Loucy (cell line): ENCODE data around the gene PSEN1.

Experiments
- H2AFZ ChIP-seq: fragments of 200-600 bp; sonication (generic); 2 replicates; pipeline ENCODE4 v1.6.0; 2016; ENCODE audit warnings: antibody characterized with exemption, mild to moderate bottlenecking, low read length, moderate library complexity
- H3F3A ChIP-seq: fragments of 200-600 bp; 2 replicates; pipeline ENCODE4 v1.6.0; 2016; ENCODE audit warnings: antibody characterized with exemption, low read depth, mild to moderate bottlenecking
- H3K27me3 ChIP-seq: fragments of 200-600 bp; sonication (generic); 2 replicates; pipeline ENCODE4 v1.6.1; 2014; ENCODE audit warnings: low read length, mild to moderate bottlenecking; ENCODE audit not compliant: insufficient read depth, poor library complexity, severe bottlenecking
- H3K36me3 ChIP-seq: fragments of 200-600 bp; sonication (generic); 2 replicates; pipeline ENCODE4 v1.6.1; 2016; ENCODE audit warnings: low read length; ENCODE audit not compliant: insufficient read depth
- H3K4me1 ChIP-seq: fragments of 200-600 bp; sonication (generic); 2 replicates; pipeline ENCODE4 v1.5.1; 2014; ENCODE audit warnings: low read length, mild to moderate bottlenecking; ENCODE audit not compliant: insufficient read depth, poor library complexity, severe bottlenecking
- H3K4me2 ChIP-seq: fragments of 200-600 bp; sonication (generic); 2 replicates; pipeline ENCODE4 v1.6.0; 2014; ENCODE audit warnings: antibody characterized with exemption, low read length, low read depth, mild to moderate bottlenecking; ENCODE audit not compliant: poor library complexity, severe bottlenecking
- H3K4me3 ChIP-seq: fragments of 200-600 bp; sonication (generic); 2 replicates; pipeline ENCODE4 v1.5.1; 2014; ENCODE audit warnings: low read length, mild to moderate bottlenecking, mixed read lengths; ENCODE audit not compliant: poor library complexity, severe bottlenecking
- H3K79me2 ChIP-seq: fragments of 200-600 bp; sonication (generic); 2 replicates; pipeline ENCODE4 v1.6.1; 2014; ENCODE audit warnings: low read length; ENCODE audit not compliant: insufficient read depth
- H3K9ac ChIP-seq: fragments of 200-600 bp; sonication (generic); 2 replicates; pipeline ENCODE4 v1.6.0; 2014; ENCODE audit warnings: mild to moderate bottlenecking, low read depth, low read length, moderate library complexity; ENCODE audit not compliant: poor library complexity, severe bottlenecking
- H3K9me2 ChIP-seq: fragments of 200-600 bp; sonication (generic); replicated peaks from 2 replicates; pipeline ENCODE4 v1.6.1; 2016; ENCODE audit warnings: low read depth, low read length, mixed read lengths
- H3K9me3 ChIP-seq: fragments of 200-600 bp; sonication (generic); 2 replicates; pipeline ENCODE4 v1.6.1; 2014; ENCODE audit warnings: mild to moderate bottlenecking, antibody characterized with exemption, low read length, low read depth; ENCODE audit not compliant: insufficient read depth
- H4K20me1 ChIP-seq: fragments of 200-600 bp; sonication (generic); 2 replicates; pipeline ENCODE4 v1.6.0; 2014; ENCODE audit warnings: antibody characterized with exemption, low read length, mild to moderate bottlenecking; ENCODE audit not compliant: insufficient read depth, poor library complexity, severe bottlenecking
- EZH2phosphoT487 ChIP-seq: fragments of 200-600 bp; IDR thresholded peaks from 2 replicates; pipeline ENCODE4 v1.6.1; 2018; ENCODE audit warnings: antibody characterized with exemption, mild to moderate bottlenecking, moderate library complexity, borderline replicate concordance
- TF ChIP-seq, protein P1 (sequence below): fragments of 200-600 bp; sonication (generic); conservative IDR thresholded peaks from 2 replicates; pipeline ENCODE4 v1.5.1; 2014; ENCODE audit warnings: mild to moderate bottlenecking, antibody characterized with exemption, low read length

PSEN1 gene

DNA sequence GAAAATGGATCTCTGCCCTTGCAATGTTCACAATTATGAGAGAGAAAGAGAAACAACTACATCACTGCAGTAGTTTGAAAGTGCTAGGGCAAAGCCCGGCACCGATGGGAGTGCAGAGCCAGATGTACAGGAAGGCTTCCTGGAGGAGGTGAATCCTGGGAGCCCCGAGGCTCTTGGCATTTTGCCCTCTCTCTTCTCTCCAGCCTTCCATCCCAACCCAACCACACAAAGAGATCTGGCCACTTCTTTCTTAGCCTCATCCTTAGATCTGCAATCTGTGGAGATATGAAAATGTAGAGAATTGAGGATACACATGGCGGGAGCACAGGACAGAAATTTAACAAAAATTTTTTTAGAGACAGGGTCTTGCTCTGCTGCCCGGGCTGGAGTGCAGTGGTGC is 97.7 kb downstream of the PSEN1 start:
- Histone ChIP-seq H3K9me2 (no peaks in the 10 kb centered on the region), H3K4me3 (no peak overlapping the region), H3K36me3 (no peaks in the 10 kb centered on the region), H3K9me3 (no peaks in the 10 kb centered on the region), H3K9ac (no peak overlapping the region), H3F3A (no peaks in the 10 kb centered on the region), H3K4me2 (no peak overlapping the region), H4K20me1 (no peaks in the 10 kb centered on the region), H2AFZ (no peak overlapping the region), H3K4me1 (no peaks in the 10 kb centered on the region), H3K79me2 (no peaks in the 10 kb centered on the region), H3K27me3 (no peaks in the 10 kb centered on the region)
- TF ChIP-seq, protein P1, sequence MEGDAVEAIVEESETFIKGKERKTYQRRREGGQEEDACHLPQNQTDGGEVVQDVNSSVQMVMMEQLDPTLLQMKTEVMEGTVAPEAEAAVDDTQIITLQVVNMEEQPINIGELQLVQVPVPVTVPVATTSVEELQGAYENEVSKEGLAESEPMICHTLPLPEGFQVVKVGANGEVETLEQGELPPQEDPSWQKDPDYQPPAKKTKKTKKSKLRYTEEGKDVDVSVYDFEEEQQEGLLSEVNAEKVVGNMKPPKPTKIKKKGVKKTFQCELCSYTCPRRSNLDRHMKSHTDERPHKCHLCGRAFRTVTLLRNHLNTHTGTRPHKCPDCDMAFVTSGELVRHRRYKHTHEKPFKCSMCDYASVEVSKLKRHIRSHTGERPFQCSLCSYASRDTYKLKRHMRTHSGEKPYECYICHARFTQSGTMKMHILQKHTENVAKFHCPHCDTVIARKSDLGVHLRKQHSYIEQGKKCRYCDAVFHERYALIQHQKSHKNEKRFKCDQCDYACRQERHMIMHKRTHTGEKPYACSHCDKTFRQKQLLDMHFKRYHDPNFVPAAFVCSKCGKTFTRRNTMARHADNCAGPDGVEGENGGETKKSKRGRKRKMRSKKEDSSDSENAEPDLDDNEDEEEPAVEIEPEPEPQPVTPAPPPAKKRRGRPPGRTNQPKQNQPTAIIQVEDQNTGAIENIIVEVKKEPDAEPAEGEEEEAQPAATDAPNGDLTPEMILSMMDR = no peak
- no peak for TF ChIP-seq EZH2phosphoT487

- H3K36me3 ChIP-seq = no peaks in the 10 kb centered on the region
- no peak overlapping the region for H2AFZ ChIP-seq
- no peaks in the 10 kb centered on the region for H3F3A ChIP-seq
- no peak overlapping the region for H3K9ac ChIP-seq
- no peak overlapping the region for H3K4me3 ChIP-seq
- H3K79me2 ChIP-seq = no peaks in the 10 kb centered on the region
- TF ChIP-seq, protein P1 = no peak
- H4K20me1 ChIP-seq = no peaks in the 10 kb centered on the region
- no peaks in the 10 kb centered on the region for H3K4me1 ChIP-seq
- H3K4me2 ChIP-seq = no peak overlapping the region
- H3K9me2 ChIP-seq = no peaks in the 10 kb centered on the region
- H3K9me3 ChIP-seq = no peaks in the 10 kb centered on the region
- no peaks in the 10 kb centered on the region for H3K27me3 ChIP-seq
These were observed 98.5 kb downstream of the PSEN1 start for GRCh38 chr14:73234586-73235394.

GRCh38 chr14:73235531-73236155 is 99.3 kb downstream of the PSEN1 start:
- H3K4me1 ChIP-seq = peaks cover 2% of the 10 kb centered on the region
- no peaks in the 10 kb centered on the region for H3K27me3 ChIP-seq
- TF ChIP-seq EZH2phosphoT487 = no peak
- TF ChIP-seq, protein P1 = no peak
- no peaks in the 10 kb centered on the region for H4K20me1 ChIP-seq
- H3K4me2 ChIP-seq = no peak overlapping the region
- no peak overlapping the region for H2AFZ ChIP-seq
- H3F3A ChIP-seq = no peaks in the 10 kb centered on the region
- no peaks in the 10 kb centered on the region for H3K79me2 ChIP-seq
- no peaks in the 10 kb centered on the region for H3K9me3 ChIP-seq
- no peak overlapping the region for H3K9ac ChIP-seq
- H3K4me3 ChIP-seq = no peak overlapping the region
- no peaks in the 10 kb centered on the region for H3K36me3 ChIP-seq
- no peaks in the 10 kb centered on the region for H3K9me2 ChIP-seq
